Measurements from ENCODE around the gene FCGR3A.

Gene FCGR3A

GRCh38 chr1:161499099-161500039, 50.2 kb downstream of the FCGR3A start:
- Histone ChIP-seq H3K36me3 (ENCODE audit: control insufficient read depth, insufficient read depth, low read length) (no peaks in the 10 kb centered on the region), H3K27ac (no peak overlapping the region)

GRCh38 chr1:161498646-161499045, 51.0 kb downstream of the FCGR3A start:
- Histone ChIP-seq H2AFZ (no peak overlapping the region), H3K27me3 (ENCODE audit: control insufficient read depth, insufficient read depth, low read length) (no peaks in the 10 kb centered on the region), H3K9ac (no peak overlapping the region), H3K4me1 (no peaks in the 10 kb centered on the region), H3K9me3 (ENCODE audit: control insufficient read depth, low read length) (no peaks in the 10 kb centered on the region), H3K4me2 (ENCODE audit: low read length) (no peak overlapping the region), H3K36me3 (ENCODE audit: control insufficient read depth, insufficient read depth, low read length) (no peaks in the 10 kb centered on the region), H3K27ac (no peak overlapping the region), H3K4me3 (ENCODE audit: low read depth, low read length) (no peak overlapping the region), H3K79me2 (no peaks in the 10 kb centered on the region)
- TF ChIP-seq CTCF (IDR thresholded peaks at IDR 0.05), result no peak

More at GRCh38 chr1:161499099-161500039, 50.2 kb downstream of the FCGR3A start:
- Histone ChIP-seq H3K9ac (no peak overlapping the region), H3K4me3 (ENCODE audit: low read depth, low read length) (no peak overlapping the region), H3K4me2 (ENCODE audit: low read length) (no peak overlapping the region), H3K4me1 (no peaks in the 10 kb centered on the region), H3K79me2 (no peaks in the 10 kb centered on the region), H3K9me3 (ENCODE audit: control insufficient read depth, low read length) (no peaks in the 10 kb centered on the region), H2AFZ (no peak overlapping the region), H3K27me3 (ENCODE audit: control insufficient read depth, insufficient read depth, low read length) (no peaks in the 10 kb centered on the region)
- no peak for TF ChIP-seq CTCF (IDR thresholded peaks at IDR 0.05)

GRCh38 chr1:161497961-161498360, 51.7 kb downstream of the FCGR3A start:
- Histone ChIP-seq H3K4me1 (no peaks in the 10 kb centered on the region), H3K79me2 (no peaks in the 10 kb centered on the region), H2AFZ (no peak overlapping the region), H3K9ac (no peak overlapping the region), H3K9me3 (ENCODE audit: control insufficient read depth, low read length) (no peaks in the 10 kb centered on the region), H3K27me3 (ENCODE audit: control insufficient read depth, insufficient read depth, low read length) (no peaks in the 10 kb centered on the region), H3K4me2 (ENCODE audit: low read length) (no peak overlapping the region), H3K36me3 (ENCODE audit: control insufficient read depth, insufficient read depth, low read length) (no peaks in the 10 kb centered on the region), H3K4me3 (ENCODE audit: low read depth, low read length) (no peak overlapping the region), H3K27ac (no peak overlapping the region)
- TF ChIP-seq CTCF (IDR thresholded peaks at IDR 0.05), result no peak

GRCh38 chr1:161495490-161495889, 54.1 kb downstream of the FCGR3A start:
- Histone ChIP-seq H3K9ac (no peak overlapping the region), H3K4me3 (ENCODE audit: low read depth, low read length) (no peak overlapping the region), H3K79me2 (no peaks in the 10 kb centered on the region), H3K36me3 (ENCODE audit: control insufficient read depth, insufficient read depth, low read length) (no peaks in the 10 kb centered on the region), H2AFZ (no peak overlapping the region), H3K27ac (no peak overlapping the region), H3K9me3 (ENCODE audit: control insufficient read depth, low read length) (no peaks in the 10 kb centered on the region), H3K27me3 (ENCODE audit: control insufficient read depth, insufficient read depth, low read length) (no peaks in the 10 kb centered on the region), H3K4me2 (ENCODE audit: low read length) (no peak overlapping the region), H3K4me1 (no peaks in the 10 kb centered on the region)
- TF ChIP-seq CTCF (IDR thresholded peaks at IDR 0.05), result no peak
